B cell (primary cell): ENCODE data around the gene LCN10. TPM values are rescaled to one million over a fixed set of nuclear protein-coding genes. Genes with fewer than 3 reads are reported as not detected.
A peak's percentile ranks its signal among the peaks of the same experiment; 100 is the strongest.

ENCODE experiments used
- ATAC-seq: fragments of 200-7000 bp; cut with Tn5 transposase; one replicate; pipeline ENCODE4 v1.10.0; 2021; ENCODE audit warnings: low read depth, mild to moderate bottlenecking, moderate number of reproducible peaks, moderate library complexity
- CTCF ChIA-PET: fragments of 350-600 bp; sonication (Branson Sonifier 250); formaldehyde crosslinking; loops from one replicate; lab custom pipeline; 2021; ENCODE audit warnings: antibody characterized with exemption, inconsistent platforms; lab: Charles Lee
- POLR2A ChIA-PET: fragments of 350-600 bp; sonication (Branson Sonifier 250); formaldehyde crosslinking; loops from one replicate; lab custom pipeline; 2021; ENCODE audit warnings: antibody characterized with exemption; lab: Charles Lee
- DNase-seq: peaks from one replicate; pipeline ENCODE4 v3.0.0; 2013
- H2AFZ ChIP-seq: 2 replicates; pipeline ENCODE4 v1.6.1; 2012; ENCODE audit warnings: mild to moderate bottlenecking, low read depth, low read length; ENCODE audit not compliant: insufficient read depth, poor library complexity, severe bottlenecking
- H3K27ac ChIP-seq, 2 donors: 1 replicate in 1 of 2; 2 replicates in 1 of 2; pipeline ENCODE4 v1.5.1; 2012 to 2013; ENCODE audit warnings: low read length in 2 of 2, mild to moderate bottlenecking in 2 of 2, moderate library complexity in 1 of 2
- H3K27me3 ChIP-seq, 4 experiments: fragments of 200-600 bp in 1 of 4; sonication (generic) in 1 of 4; replicated peaks in 1 of 4; 1 replicate in 2 of 4; 2 replicates in 2 of 4; pipeline versions ENCODE4 v1.6.1 to v1.7.0; 2013 to 2016; ENCODE audit warnings: low read length in 3 of 4, mild to moderate bottlenecking in 2 of 4, mixed read lengths in 1 of 4, moderate library complexity in 1 of 4; ENCODE audit not compliant: insufficient read depth in 4 of 4, control insufficient read depth in 3 of 4; ENCODE audit errors: control extremely low read depth in 1 of 4
- H3K36me3 ChIP-seq, 2 experiments: replicated peaks in 1 of 2; 1 replicate in 1 of 2; 2 replicates in 1 of 2; pipeline versions ENCODE4 v1.6.1 to v1.7.1; 2013; ENCODE audit warnings: low read length in 1 of 2; ENCODE audit not compliant: insufficient read depth in 2 of 2, control insufficient read depth in 1 of 2; ENCODE audit errors: control extremely low read depth in 1 of 2, extremely low read depth in 1 of 2
- H3K4me1 ChIP-seq, 2 donors: fragments of 200-600 bp in 1 of 2; sonication (generic) in 1 of 2; 1 replicate in 1 of 2; 2 replicates in 1 of 2; pipeline versions ENCODE4 v1.5.1 to v1.6.1; 2013 to 2017; ENCODE audit warnings: low read length in 2 of 2; ENCODE audit not compliant: control insufficient read depth in 2 of 2, insufficient read depth in 2 of 2
- H3K4me2 ChIP-seq: replicated peaks from 2 replicates; pipeline ENCODE3; 2012; ENCODE audit warnings: mild to moderate bottlenecking, low read depth, low read length; ENCODE audit not compliant: poor library complexity, severe bottlenecking
- H3K4me3 ChIP-seq, 5 experiments: fragments of 200-600 bp in 1 of 5; sonication (generic) in 1 of 5; 1 replicate in 3 of 5; 2 replicates in 2 of 5; pipeline versions ENCODE4 v1.5.1 to v1.7.0; 2011 to 2016; ENCODE audit warnings: low read length in 4 of 5, mild to moderate bottlenecking in 4 of 5, low read depth in 2 of 5, control low read depth in 1 of 5, moderate library complexity in 1 of 5; ENCODE audit not compliant: insufficient read depth in 1 of 5; ENCODE audit errors: control extremely low read depth in 1 of 5, extremely low read depth in 1 of 5
- H3K79me2 ChIP-seq: fragments of 200-600 bp; sonication (generic); one replicate; pipeline ENCODE4 v1.6.0; 2016; ENCODE audit warnings: low read length; ENCODE audit not compliant: control insufficient read depth, insufficient read depth
- H3K9ac ChIP-seq: fragments of 200-600 bp; sonication (generic); 2 replicates; pipeline ENCODE4 v1.6.1; 2017; ENCODE audit warnings: mild to moderate bottlenecking, low read length, moderate library complexity
- H3K9me3 ChIP-seq, 3 donors: one replicate each; pipeline versions ENCODE4 v1.6.1 to v1.7.1; 2013; ENCODE audit warnings: low read length in 2 of 3; ENCODE audit not compliant: control insufficient read depth in 2 of 3, insufficient read depth in 1 of 3; ENCODE audit errors: control extremely low read depth in 1 of 3
- H4K20me1 ChIP-seq: 2 replicates; pipeline ENCODE4 v1.6.0; 2012; ENCODE audit warnings: mild to moderate bottlenecking, low read length; ENCODE audit not compliant: insufficient read depth, control insufficient read depth, poor library complexity, severe bottlenecking
- H3K27ac Mint-ChIP-seq: one replicate; pipeline ENCODE4 v1.8.0; 2021; ENCODE audit warnings: mixed read lengths
- H3K27me3 Mint-ChIP-seq: one replicate; pipeline ENCODE4 v1.8.0; 2021; ENCODE audit warnings: mixed read lengths
- H3K4me1 Mint-ChIP-seq: one replicate; pipeline ENCODE4 v1.8.0; 2021; ENCODE audit warnings: mixed read lengths
- H3K4me3 Mint-ChIP-seq: one replicate; pipeline ENCODE4 v1.8.0; 2021; ENCODE audit warnings: mixed read lengths
- H3K9me3 Mint-ChIP-seq: one replicate; pipeline ENCODE4 v1.8.0; 2022; ENCODE audit warnings: mixed read lengths; ENCODE audit not compliant: insufficient read depth
- CTCF ChIP-seq: fragments of 200-600 bp; IDR thresholded peaks from one replicate; pipeline ENCODE4 v1.8.0; 2022; ENCODE audit warnings: antibody characterized with exemption, mild to moderate bottlenecking
- EZH2 ChIP-seq: IDR thresholded peaks from 2 replicates; pipeline ENCODE4 v1.6.1; 2012; ENCODE audit warnings: borderline replicate concordance, low read depth, mild to moderate bottlenecking, moderate library complexity, low read length; ENCODE audit not compliant: insufficient read depth, poor library complexity, severe bottlenecking
- WGBS: methylation state at CpG from one replicate; pipeline ENCODE4 v1.1.5; 2013; ENCODE audit warnings: missing lambda C conversion rate; ENCODE audit not compliant: insufficient coverage; 5-methylcytosine and 5-hydroxymethylcytosine counted together
- intact Hi-C: fragments of 100-400 bp; cut with micrococcal nuclease; formaldehyde crosslinking; loops from one replicate; pipeline ENCODE4 v1.10.0; 2022
- polyA plus RNA-seq: library from polyadenylated mRNA; depleted of rRNA; stranded (reverse); fragments of >200 nt; gene quantifications from 2 replicates; pipeline ENCODE4 v1.2.3, GENCODE V29; 2012
- total RNA-seq, 2 donors: library from RNA; stranded (reverse); fragments of 120-200 nt in 1 of 2; gene quantifications; 1 replicate in 1 of 2; 2 replicates in 1 of 2; pipeline versions ENCODE4 v1.2.3 to v1.2.4, GENCODE V29; 2013 to 2022

LCN10 gene
- total and polyA plus RNA-seq, 2 donors (not counting 1 experiment from before 2014, with no cell fraction given), result 76.3 to 93.0 TPM

GRCh38 chr9:136694163-136694871, 48.4 kb downstream of the LCN10 start:
- H2AFZ ChIP-seq, result no peak overlapping the region
- Mint-ChIP-seq H3K27ac (no peak overlapping the region), H3K4me3 (no peak overlapping the region), H3K9me3 (no peaks in the 10 kb centered on the region), H3K4me1 (peaks cover 9% of the 10 kb centered on the region), H3K27me3 (peaks cover 11% of the 10 kb centered on the region)
- H3K4me2 ChIP-seq, result no peak overlapping the region
- peak; percentile 65 for ATAC-seq
- intact Hi-C loops, result no loop called here
- no peak overlapping the region for H3K4me3 ChIP-seq
- H3K4me1 ChIP-seq, result peaks cover 3 to 19% of the 10 kb centered on the region in 2 donors
- H3K27me3 ChIP-seq, result peaks cover 0 to 29% (median 7%) of the 10 kb centered on the region in 4 experiments
- WGBS, result 64% methylated on average over 29 of the region's 32 CpGs
- no peak for TF ChIP-seq EZH2
- peak; percentile 45 for TF ChIP-seq CTCF
- no peak overlapping the region for H3K9ac ChIP-seq
- no peaks in the 10 kb centered on the region for H3K36me3 ChIP-seq
- H3K27ac ChIP-seq, result no peak overlapping the region
- POLR2A ChIA-PET, result no interaction called here
- CTCF ChIA-PET, result interaction anchor here (0.6 to 2.4 kb wide), 2 partner anchors 33 to 348 kb away, joined by 4 to 7 read pairs; no protein-coding TSS in a partner anchor
- H4K20me1 ChIP-seq, result no peaks in the 10 kb centered on the region
- H3K9me3 ChIP-seq, result no peaks in the 10 kb centered on the region
- no peaks in the 10 kb centered on the region for H3K79me2 ChIP-seq
- DNase-seq, result peak; percentile 50

GRCh38 chr9:136693490-136694162, 49.1 kb downstream of the LCN10 start:
- Histone ChIP-seq H3K79me2 (no peaks in the 10 kb centered on the region), H3K27me3 (peaks cover 0 to 29% (median 7%) of the 10 kb centered on the region in 4 experiments), H4K20me1 (no peaks in the 10 kb centered on the region), H2AFZ (no peak overlapping the region), H3K4me2 (no peak overlapping the region), H3K36me3 (no peaks in the 10 kb centered on the region), H3K27ac (no peak overlapping the region), H3K9me3 (no peaks in the 10 kb centered on the region), H3K4me3 (no peak overlapping the region), H3K4me1 (peaks cover 3 to 19% of the 10 kb centered on the region in 2 donors), H3K9ac (no peak overlapping the region)
- 76% methylated on average over 10 of the region's 15 CpGs for WGBS
- ChIA-PET CTCF (interaction anchor here (0.6 to 2.4 kb wide), 2 partner anchors 34 to 349 kb away, joined by 4 to 7 read pairs; no protein-coding TSS in a partner anchor), POLR2A (no interaction called here)
- peaks cover 11% of the 10 kb centered on the region for H3K27me3 Mint-ChIP-seq
- intact Hi-C loops, result no loop called here
- DNase-seq (no peak), ATAC-seq (peak; percentile 37)
- no peak overlapping the region for H3K27ac Mint-ChIP-seq
- peaks cover 11% of the 10 kb centered on the region for H3K4me1 Mint-ChIP-seq
- no peak overlapping the region for H3K4me3 Mint-ChIP-seq
- TF ChIP-seq EZH2 (no peak), CTCF (no peak)
- no peaks in the 10 kb centered on the region for H3K9me3 Mint-ChIP-seq
